Endothelial cell of umbilical vein (primary cell): ENCODE results near the gene RALA. TPM values are rescaled to one million over a fixed set of nuclear protein-coding genes. Genes with fewer than 3 reads are reported as not detected.
"Not testable (repeated sequence)": the region's sequence is repeated elsewhere in the genome, so short reads cannot be mapped to it uniquely, and the experiment has no call there.

Experiments
- BruUV-seq: library from RNA; stranded (reverse); fragments of 400-500 nt; replicated peaks from 2 replicates; lab custom pipeline; 2021; lab: Mats Ljungman, UMichigan
- CTCF ChIA-PET: fragments of 300-600, 350-600 bp; sonication (Branson Sonifier 250); formaldehyde crosslinking; loops from one replicate; lab custom pipeline; 2021; ENCODE audit warnings: antibody characterized with exemption, inconsistent platforms; lab: Charles Lee
- POLR2A ChIA-PET: fragments of 300-600, 350-600 bp; sonication (Branson Sonifier 250); formaldehyde crosslinking; loops from one replicate; lab custom pipeline; 2021; ENCODE audit warnings: antibody characterized with exemption, inconsistent platforms; lab: Charles Lee
- DNase-seq: peaks from one replicate; pipeline ENCODE4 v3.0.0-alpha.2; 2011; ENCODE audit warnings: low read depth, low spot score
- FAIRE-seq: peaks from 2 replicates; lab custom pipeline; 2011; peaks lifted over from hg19 to GRCh38; lab: Jason Lieb, UNC
- H2AFZ ChIP-seq: 2 replicates; pipeline ENCODE4 v1.6.0; 2012; ENCODE audit warnings: low read depth, low read length, control low read depth, inconsistent platforms
- H3K27ac ChIP-seq: 2 replicates; pipeline ENCODE4 v1.5.1; 2011; ENCODE audit warnings: low read depth, mild to moderate bottlenecking, control low read depth, low read length, moderate library complexity; ENCODE audit not compliant: insufficient read depth
- H3K27me3 ChIP-seq, 2 experiments: 2 replicates each; pipeline versions ENCODE4 v1.6.0 to v1.6.1; 2011; ENCODE audit warnings: low read length in 2 of 2, mixed read lengths in 1 of 2; ENCODE audit not compliant: control insufficient read depth in 2 of 2, insufficient read depth in 2 of 2
- H3K36me3 ChIP-seq, 2 experiments: 2 replicates in 1 of 2; 3 replicates in 1 of 2; pipeline ENCODE4 v1.5.1; 2011; ENCODE audit warnings: low read length in 2 of 2, mild to moderate bottlenecking in 1 of 2, moderate library complexity in 1 of 2; ENCODE audit not compliant: control insufficient read depth in 2 of 2, insufficient read depth in 2 of 2; ENCODE audit errors: extremely low read depth in 1 of 2
- H3K4me1 ChIP-seq: 3 replicates; pipeline ENCODE4 v1.5.1; 2011; ENCODE audit warnings: mild to moderate bottlenecking, low read length; ENCODE audit not compliant: control insufficient read depth, insufficient read depth; ENCODE audit errors: extremely low read depth
- H3K4me2 ChIP-seq: 2 replicates; pipeline ENCODE4 v1.6.1; 2011; ENCODE audit warnings: low read length, control low read depth, mixed read lengths; ENCODE audit not compliant: insufficient read depth
- H3K4me3 ChIP-seq, 3 experiments: fragments of 200-600 bp in 1 of 3; sonication (generic), shearing (Covaris generic) in 1 of 3; replicated peaks in 1 of 3; 2 replicates each; pipeline ENCODE4 v1.5.1; 2011 to 2016; ENCODE audit warnings: control low read depth in 3 of 3, low read length in 3 of 3, mild to moderate bottlenecking in 2 of 3, inconsistent platforms in 1 of 3, low read depth in 1 of 3, moderate library complexity in 1 of 3; ENCODE audit not compliant: insufficient read depth in 1 of 3
- H3K79me2 ChIP-seq: 2 replicates; pipeline ENCODE4 v1.6.0; 2012; ENCODE audit warnings: low read length, inconsistent platforms; ENCODE audit not compliant: control insufficient read depth, insufficient read depth
- H3K9ac ChIP-seq: replicated peaks from 2 replicates; pipeline ENCODE3; 2011; ENCODE audit warnings: low read length, control low read depth; ENCODE audit not compliant: insufficient read depth; ENCODE audit errors: extremely low read depth
- H3K9me1 ChIP-seq: replicated peaks from 3 replicates; pipeline ENCODE4 v1.6.0; 2011; ENCODE audit warnings: mild to moderate bottlenecking, low read length; ENCODE audit not compliant: control insufficient read depth, insufficient read depth; ENCODE audit errors: extremely low read depth
- H3K9me3 ChIP-seq: replicated peaks from 2 replicates; pipeline ENCODE4 v1.5.1; 2012; ENCODE audit warnings: low read length, inconsistent platforms; ENCODE audit not compliant: control insufficient read depth, insufficient read depth
- H4K20me1 ChIP-seq: replicated peaks from 2 replicates; pipeline ENCODE3; 2011; ENCODE audit warnings: mild to moderate bottlenecking, low read length; ENCODE audit not compliant: control insufficient read depth, insufficient read depth; ENCODE audit errors: extremely low read depth
- EZH2 ChIP-seq: IDR thresholded peaks from 2 replicates; pipeline ENCODE4 v1.6.1; 2012; ENCODE audit warnings: borderline replicate concordance, low read depth, mild to moderate bottlenecking, moderate library complexity, low read length, inconsistent platforms; ENCODE audit not compliant: severe bottlenecking
- FOS ChIP-seq: IDR thresholded peaks from 2 replicates; pipeline ENCODE4 v1.6.1; 2011; ENCODE audit warnings: mild to moderate bottlenecking, low read length, moderate library complexity, borderline replicate concordance; ENCODE audit not compliant: insufficient read depth
- GATA2 ChIP-seq: IDR thresholded peaks from 2 replicates; pipeline ENCODE4 v1.7.0; 2011; ENCODE audit warnings: low read depth, mild to moderate bottlenecking, moderate library complexity, mixed read lengths, low read length; ENCODE audit not compliant: insufficient read length, insufficient read depth
- JUN ChIP-seq: IDR thresholded peaks from 2 replicates; pipeline ENCODE4 v1.6.1; 2011; ENCODE audit warnings: borderline replicate concordance, low read depth; ENCODE audit not compliant: insufficient read length, insufficient read depth
- MYC ChIP-seq: IDR thresholded peaks from one replicate; pipeline ENCODE4 v1.6.1; 2011; ENCODE audit warnings: mild to moderate bottlenecking, low read depth, low read length
- POLR2A ChIP-seq: IDR thresholded peaks from 2 replicates; pipeline ENCODE4 v1.6.1; 2012; ENCODE audit warnings: low read depth, mild to moderate bottlenecking, control low read depth, low read length
- POLR2AphosphoS5 ChIP-seq: IDR thresholded peaks from 2 replicates; pipeline ENCODE4 v1.6.1; 2012; ENCODE audit warnings: low read depth, mild to moderate bottlenecking, control low read depth, low read length, moderate library complexity; ENCODE audit not compliant: insufficient read depth
- dilution Hi-C: fragments of 300-500 bp; cut with MboI; formaldehyde crosslinking; loops from one replicate; pipeline ENCODE4 v1.15.0; 2019; ENCODE audit warnings: low sequenced_read_pairs; ENCODE audit not compliant: extremely low pct_ligation_motif_present
- intact Hi-C: fragments of 100-400 bp; cut with micrococcal nuclease; formaldehyde crosslinking; loops from one replicate; pipeline ENCODE4 v1.10.0; 2022
- polyA plus RNA-seq, 4 experiments: library from polyadenylated mRNA; depleted of rRNA in 3 of 4; stranded (reverse) in 3 of 4; unstranded in 1 of 4; fragments of >200 nt; gene quantifications; 2 replicates each; pipeline versions ENCODE4 v1.2.1 to v1.2.3, GENCODE V29; 2011 to 2012; ENCODE audit warnings: missing spikeins in 1 of 4
- total RNA-seq: library from RNA; stranded (reverse); gene quantifications from 2 replicates; pipeline ENCODE4 v1.2.3, GENCODE V29; 2021
- TF ChIP-seq, protein P1 (sequence below): IDR thresholded peaks from 2 replicates; pipeline ENCODE4 v1.6.1; 2011; ENCODE audit not compliant: insufficient read depth, insufficient read length

The RALA gene
- total and polyA plus RNA-seq, 2 donors (not counting 3 experiments of a cell fraction or from before 2014, with no cell fraction given), result 91.1 to 191 TPM

DNA sequence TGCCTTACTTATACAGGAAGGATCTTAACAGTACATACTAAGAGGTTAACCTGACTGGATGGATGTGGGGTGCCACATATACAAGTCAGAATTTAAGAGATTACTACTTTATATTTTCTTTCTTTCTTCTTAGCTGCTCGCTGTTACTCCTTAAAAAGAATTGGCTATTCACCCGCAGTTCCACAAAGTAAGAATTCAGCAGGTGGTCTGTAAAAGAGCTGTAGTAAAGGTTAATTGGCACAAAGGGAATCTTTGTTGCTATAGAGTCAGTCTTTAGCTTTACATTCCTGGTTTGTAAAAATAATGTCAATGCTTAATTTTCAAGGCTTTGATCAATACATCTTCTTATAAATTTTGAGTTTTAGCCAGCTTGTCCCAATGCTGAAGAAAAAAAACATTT lies 43.2 kb downstream of the RALA start:
- Histone ChIP-seq H3K9ac (no peak overlapping the region), H3K36me3 (peaks cover 4 to 10% of the 10 kb centered on the region in 2 experiments), H3K9me3 (no peaks in the 10 kb centered on the region), H3K79me2 (peaks cover 92% of the 10 kb centered on the region), H3K4me2 (no peak overlapping the region), H3K27ac (no peak overlapping the region), H2AFZ (no peak overlapping the region), H3K4me3 (no peak overlapping the region), H3K4me1 (peaks cover 9% of the 10 kb centered on the region), H3K9me1 (peaks cover 4% of the 10 kb centered on the region), H3K27me3 (no peaks in the 10 kb centered on the region), H4K20me1 (peaks cover 39% of the 10 kb centered on the region)
- TF ChIP-seq GATA2 (no peak), POLR2A (no peak), FOS (no peak), JUN (no peak), MYC (no peak), POLR2AphosphoS5 (no peak), EZH2 (no peak)
- TF ChIP-seq, protein P1, sequence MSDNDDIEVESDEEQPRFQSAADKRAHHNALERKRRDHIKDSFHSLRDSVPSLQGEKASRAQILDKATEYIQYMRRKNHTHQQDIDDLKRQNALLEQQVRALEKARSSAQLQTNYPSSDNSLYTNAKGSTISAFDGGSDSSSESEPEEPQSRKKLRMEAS, result no peak
- intact Hi-C loops (no loop called here), dilution Hi-C loops (no loop called here)
- BruUV-seq, result no TSS peak
- FAIRE-seq (no peak), DNase-seq (no peak)
- POLR2A ChIA-PET, result no interaction called here
- CTCF ChIA-PET, result interaction anchor here (0.6 to 3.6 kb wide), 5 partner anchors 12 to 87 kb away, joined by 3 to 23 read pairs (median 6); no protein-coding TSS in a partner anchor

DNA sequence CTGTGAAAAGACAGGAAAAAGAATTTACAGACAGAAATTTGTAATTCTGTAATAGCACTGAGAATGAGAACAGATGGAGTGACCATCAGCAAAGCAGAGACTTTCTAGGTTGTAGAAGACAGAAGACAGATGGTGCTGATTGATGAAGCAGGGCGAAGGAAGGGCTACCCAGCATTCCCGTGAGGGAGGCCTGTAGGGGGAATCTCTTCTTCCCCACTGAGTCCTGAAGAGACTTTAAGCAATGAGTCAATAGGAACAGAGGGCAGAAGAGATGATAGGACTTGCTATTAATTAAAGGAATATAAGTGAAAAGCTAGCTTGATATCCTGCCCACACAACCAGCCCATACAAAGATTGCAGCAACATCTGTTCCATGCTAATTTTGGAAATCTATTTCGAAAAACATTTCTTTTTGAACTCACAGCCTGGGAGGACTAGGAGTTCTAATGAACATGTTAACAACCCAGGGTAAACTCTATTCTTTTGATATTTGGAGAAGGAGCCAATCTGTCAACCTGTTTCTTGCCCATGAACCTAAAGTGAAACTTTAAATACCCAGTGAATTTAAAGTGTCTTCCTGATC lies 44.1 kb downstream of the RALA start:
- ChIA-PET CTCF (interaction anchor here (1.7 to 3.6 kb wide), 2 partner anchors 16 to 87 kb away, joined by 6 to 23 read pairs; no protein-coding TSS in a partner anchor), POLR2A (no interaction called here)
- no TSS peak for BruUV-seq
- Histone ChIP-seq H3K27ac (no peak overlapping the region), H3K27me3 (no peaks in the 10 kb centered on the region), H3K4me3 (no peak overlapping the region), H3K9ac (no peak overlapping the region), H4K20me1 (peaks cover 39% of the 10 kb centered on the region), H3K4me1 (peaks cover 17% of the 10 kb centered on the region), H3K4me2 (no peak overlapping the region), H2AFZ (no peak overlapping the region), H3K9me3 (no peaks in the 10 kb centered on the region), H3K79me2 (peaks cover 91% of the 10 kb centered on the region), H3K9me1 (peaks cover 4% of the 10 kb centered on the region), H3K36me3 (peaks cover 0 to 10% of the 10 kb centered on the region in 2 experiments)
- dilution Hi-C loops, result no loop called here
- FAIRE-seq, result no peak
- no peak for TF ChIP-seq JUN
- TF ChIP-seq FOS, result no peak
- TF ChIP-seq, protein P1, result no peak
- TF ChIP-seq POLR2AphosphoS5, result no peak
- no peak for TF ChIP-seq MYC
- no peak for TF ChIP-seq POLR2A
- no peak for TF ChIP-seq GATA2
- TF ChIP-seq EZH2, result no peak
- intact Hi-C loops, result no loop called here
- no peak for DNase-seq

DNA sequence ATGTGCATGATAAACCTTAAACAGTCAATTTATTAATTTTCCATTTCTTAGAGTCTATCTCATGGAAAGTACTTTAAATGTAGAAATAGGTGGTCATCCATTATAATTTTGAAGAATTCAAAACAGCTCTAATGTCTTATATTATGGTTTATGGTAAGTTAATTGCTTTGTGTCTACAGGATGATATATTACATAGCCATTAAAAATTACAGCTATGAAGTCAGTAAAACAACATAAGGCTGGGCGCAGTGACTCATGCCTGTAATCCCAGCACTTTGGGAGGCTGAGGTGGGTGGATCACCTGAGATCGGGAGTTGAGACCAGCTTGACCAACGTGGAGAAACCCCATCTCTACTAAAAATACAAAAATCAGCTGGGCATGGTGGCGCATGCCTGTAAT lies 44.9 kb downstream of the RALA start:
- Histone ChIP-seq H3K79me2 (peaks cover 91% of the 10 kb centered on the region), H3K4me1 (peaks cover 17% of the 10 kb centered on the region), H4K20me1 (peaks cover 39% of the 10 kb centered on the region), H3K36me3 (peaks cover 0 to 10% of the 10 kb centered on the region in 2 experiments)
- H3K4me2 ChIP-seq, BruUV-seq, H3K9ac ChIP-seq, H3K27ac ChIP-seq, intact Hi-C loops, H3K27me3 ChIP-seq, dilution Hi-C loops, FAIRE-seq, H2AFZ ChIP-seq, H3K9me1 ChIP-seq, DNase-seq, H3K9me3 ChIP-seq, H3K4me3 ChIP-seq: not testable (repeated sequence)
- POLR2A ChIA-PET, result interaction anchor here (0.7 kb wide), 1 partner anchor 17 kb away, joined by 6 read pairs; no protein-coding TSS in a partner anchor
- CTCF ChIA-PET, result interaction anchor here (3.6 kb wide), 1 partner anchor 88 kb away, joined by 23 read pairs; no protein-coding TSS in a partner anchor
